HG02571 (cell line): ENCODE measurements around the gene SMOC2.

Source experiments
- ATAC-seq: cut with Tn5 transposase; IDR thresholded peaks from one replicate; pipeline ENCODE4 v1.9.1; 2021; ENCODE audit warnings: mild to moderate bottlenecking, moderate library complexity; ENCODE audit not compliant: unreplicated experiment

The SMOC2 gene, protein sequence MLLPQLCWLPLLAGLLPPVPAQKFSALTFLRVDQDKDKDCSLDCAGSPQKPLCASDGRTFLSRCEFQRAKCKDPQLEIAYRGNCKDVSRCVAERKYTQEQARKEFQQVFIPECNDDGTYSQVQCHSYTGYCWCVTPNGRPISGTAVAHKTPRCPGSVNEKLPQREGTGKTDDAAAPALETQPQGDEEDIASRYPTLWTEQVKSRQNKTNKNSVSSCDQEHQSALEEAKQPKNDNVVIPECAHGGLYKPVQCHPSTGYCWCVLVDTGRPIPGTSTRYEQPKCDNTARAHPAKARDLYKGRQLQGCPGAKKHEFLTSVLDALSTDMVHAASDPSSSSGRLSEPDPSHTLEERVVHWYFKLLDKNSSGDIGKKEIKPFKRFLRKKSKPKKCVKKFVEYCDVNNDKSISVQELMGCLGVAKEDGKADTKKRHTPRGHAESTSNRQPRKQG

DNA sequence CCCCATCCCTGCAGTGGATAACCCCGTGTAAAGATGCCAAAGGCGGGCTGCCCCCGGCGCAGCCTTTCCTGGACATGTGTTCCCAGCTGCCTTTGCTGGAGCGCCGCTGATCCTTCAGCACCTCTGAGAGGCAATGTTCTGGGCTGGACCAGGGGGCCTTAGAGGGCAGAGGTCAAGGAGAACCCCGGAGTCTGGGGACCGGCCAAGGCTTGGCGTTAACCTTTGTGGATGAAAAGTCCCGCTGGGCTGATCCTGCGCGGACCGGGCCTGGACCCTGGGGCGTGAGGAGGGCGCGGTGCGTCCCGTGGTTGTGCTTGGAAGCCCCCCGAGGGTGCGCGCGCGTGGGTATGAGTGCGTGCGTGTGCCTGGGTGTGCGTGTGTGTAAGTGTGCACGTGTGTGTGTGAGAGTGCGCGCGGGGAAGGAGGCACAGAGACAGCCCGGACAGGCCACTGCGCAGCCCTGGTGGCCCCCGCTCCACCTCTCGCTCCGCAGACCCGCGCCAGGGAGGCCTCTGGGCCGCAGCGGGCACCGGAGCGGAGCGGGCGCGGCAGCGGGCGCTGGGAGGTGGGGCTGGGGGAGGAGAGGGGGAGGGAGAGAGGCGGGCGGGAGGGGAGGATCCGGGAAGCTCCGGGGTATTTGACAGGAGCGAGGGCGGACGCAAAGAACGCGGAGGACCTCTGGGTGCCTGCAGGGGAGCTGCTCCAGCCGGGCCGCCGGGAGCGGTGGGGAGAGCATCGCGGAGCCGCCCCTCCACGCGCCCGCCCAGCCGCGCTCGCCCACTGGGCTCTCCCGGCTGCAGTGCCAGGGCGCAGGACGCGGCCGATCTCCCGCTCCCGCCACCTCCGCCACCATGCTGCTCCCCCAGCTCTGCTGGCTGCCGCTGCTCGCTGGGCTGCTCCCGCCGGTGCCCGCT is at the start of gene SMOC2:
TSS of gene SMOC2 (plus strand) at position 665 of the 914 bp plus-strand sequence. CDS start at position 852, 187 bp downstream.
- ATAC-seq = no peak

DNA sequence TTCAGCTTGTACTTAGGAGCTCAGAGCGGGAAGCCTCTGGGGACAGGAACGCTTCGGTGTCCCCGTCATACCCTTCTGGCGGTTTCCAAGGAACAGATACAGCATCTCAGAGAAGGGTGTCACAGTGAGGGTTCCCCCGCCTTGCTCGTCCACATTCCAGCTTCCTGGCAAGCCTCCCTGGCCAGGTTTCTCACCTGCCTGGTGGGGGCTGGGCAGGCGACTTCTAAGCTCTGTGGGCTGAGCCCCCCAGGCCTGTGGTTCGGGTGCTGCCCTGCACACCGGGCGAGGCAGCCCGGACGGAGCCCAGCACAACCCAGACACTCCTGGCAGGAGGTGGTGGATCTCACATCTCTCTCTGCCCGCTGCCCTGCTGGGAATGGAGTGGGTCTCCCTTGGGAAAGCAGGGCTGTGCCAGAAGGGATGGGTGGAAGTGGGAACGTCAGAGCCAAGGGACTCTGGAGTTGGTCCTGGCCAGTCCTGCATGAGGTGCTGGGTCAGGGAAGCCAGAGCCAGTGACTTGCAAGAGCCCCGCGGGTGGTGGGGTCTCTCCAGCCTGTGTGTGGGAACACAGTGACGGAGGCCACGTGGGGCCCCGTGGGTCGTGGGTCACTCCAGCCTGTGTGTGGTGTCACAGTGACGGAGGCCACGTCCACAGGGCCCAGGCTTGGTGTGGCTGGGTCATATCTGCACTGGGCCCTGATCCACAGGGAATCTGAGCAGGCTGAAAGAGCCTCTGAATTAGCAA is 47.7 kb upstream of the SMOC2 start:
- ATAC-seq = no peak

DNA sequence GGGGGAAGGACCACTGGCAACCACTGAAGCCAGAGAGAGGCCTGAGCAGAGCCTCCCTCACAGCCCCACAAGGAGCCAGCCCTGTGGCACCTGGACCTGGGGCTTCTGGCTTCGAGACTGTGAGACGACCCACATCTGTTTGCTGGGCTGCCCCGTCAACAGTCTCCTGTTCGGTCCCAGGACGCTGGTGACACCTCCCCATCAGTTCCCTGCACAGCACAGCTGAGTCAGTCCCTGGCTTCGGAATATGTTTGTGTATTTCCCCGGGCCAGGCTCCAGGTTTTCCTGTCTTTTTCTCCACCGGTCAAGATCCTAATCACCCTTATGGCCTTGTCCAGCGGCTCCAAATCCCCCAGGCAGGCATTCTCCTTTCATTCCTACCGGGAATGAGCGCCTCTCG is 46.4 kb upstream of the SMOC2 start:
- no peak for ATAC-seq

DNA sequence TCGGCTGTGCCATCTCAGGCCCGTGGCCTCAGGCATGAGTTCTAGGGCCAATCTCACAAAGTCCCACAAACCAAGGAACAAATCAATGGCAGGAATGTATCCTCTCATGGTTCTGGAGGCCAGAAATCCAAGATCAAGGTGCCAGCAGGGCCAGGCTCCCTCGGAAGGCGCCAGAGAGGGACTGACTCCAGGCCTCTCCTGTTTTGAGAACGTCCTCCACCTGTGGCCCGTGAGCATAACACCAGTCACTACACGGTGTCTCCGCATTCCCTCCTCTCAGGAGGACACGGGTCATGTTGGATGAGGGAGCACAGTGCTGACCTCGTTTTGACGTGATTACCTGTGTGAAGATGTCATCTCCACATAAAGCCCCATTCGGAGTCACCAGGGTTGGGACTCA is 45.0 kb upstream of the SMOC2 start:
- ATAC-seq = no peak

DNA sequence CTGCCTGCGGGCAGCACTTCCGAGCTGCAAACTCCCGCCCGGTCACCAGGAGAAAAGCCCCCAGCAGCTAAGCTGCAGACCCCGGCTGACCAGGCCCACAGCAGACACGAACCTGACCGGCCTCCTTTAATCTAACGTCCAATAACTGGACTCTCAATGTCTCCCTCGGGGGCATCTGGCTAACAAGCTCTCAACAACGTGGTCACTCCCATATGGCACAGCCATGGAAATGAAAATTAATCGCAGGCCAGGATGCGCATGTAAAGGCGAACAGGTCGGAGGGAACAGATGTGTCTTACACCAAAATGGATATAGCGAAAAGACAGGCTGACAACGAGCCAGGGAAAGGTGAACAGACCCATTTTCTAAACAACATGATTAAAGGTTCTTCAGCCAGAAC is 44.4 kb upstream of the SMOC2 start:
- no peak for ATAC-seq

DNA sequence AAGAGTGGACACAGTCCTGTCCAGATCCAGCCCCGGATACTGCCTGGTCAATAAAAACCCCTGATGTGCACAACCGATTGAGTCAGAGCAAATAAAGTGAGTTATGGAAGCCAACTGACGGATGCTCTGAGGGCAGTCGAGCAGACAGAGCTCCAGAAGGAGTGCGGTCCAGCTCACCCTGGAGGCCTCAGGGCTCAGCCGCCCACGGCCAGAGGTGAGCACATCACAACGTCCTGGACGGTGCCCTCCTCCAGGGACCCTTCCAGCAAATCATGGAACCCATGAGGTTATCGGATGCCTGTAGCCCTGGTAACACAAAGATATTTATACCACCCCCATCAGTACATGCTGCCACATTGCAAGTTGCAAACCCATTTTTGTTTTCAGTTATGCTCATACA is 44.0 kb upstream of the SMOC2 start:
- no peak for ATAC-seq

DNA sequence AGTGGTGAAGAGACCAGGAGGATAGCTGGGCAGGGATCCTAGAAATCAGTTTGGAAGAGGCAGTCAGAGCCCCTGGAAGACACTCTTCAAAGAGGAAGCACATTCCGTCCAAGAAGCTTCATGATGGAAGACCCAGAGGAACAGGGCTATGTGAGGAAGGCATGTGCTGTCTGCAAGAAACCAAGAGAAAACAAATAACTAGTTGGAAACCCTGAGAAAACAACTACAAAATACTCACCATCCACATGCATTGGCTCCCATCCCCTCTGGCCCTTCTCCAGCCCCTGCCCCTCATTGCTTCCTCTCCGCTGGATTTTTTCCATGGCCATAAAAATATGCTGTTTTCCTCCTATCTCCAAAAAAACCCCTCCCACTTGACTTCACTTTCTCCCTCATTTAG is 40.9 kb upstream of the SMOC2 start:
- no peak for ATAC-seq

DNA sequence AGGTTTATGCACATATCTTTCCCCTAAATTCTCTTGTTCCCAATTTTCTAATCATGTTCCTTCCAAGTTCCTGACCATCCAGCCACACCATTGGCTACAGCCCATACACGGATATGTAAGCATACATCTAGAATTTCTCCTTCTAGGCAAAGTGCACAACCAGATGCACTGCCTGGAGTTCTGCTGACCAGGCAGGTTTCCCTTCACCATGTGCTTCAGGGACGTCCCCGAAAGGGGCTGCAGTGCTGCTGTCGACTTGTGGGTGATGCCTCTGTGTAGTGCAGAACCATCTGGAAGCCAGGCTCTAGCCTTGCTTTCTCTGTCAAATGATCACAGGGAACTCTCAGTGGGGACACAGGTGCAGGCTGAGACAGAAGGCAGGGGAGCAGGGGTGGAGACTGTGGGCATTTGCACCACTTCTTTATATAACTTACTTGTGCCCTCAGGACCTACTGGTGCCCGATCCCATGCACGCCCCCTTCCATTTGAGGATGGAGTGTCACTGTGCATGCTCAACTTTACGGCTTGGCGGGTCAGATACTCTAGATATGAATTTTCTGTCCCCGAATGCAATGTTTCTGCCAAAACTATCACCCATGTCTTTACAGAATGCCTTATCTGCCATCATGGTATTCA is 37.5 kb upstream of the SMOC2 start:
- no peak for ATAC-seq

DNA sequence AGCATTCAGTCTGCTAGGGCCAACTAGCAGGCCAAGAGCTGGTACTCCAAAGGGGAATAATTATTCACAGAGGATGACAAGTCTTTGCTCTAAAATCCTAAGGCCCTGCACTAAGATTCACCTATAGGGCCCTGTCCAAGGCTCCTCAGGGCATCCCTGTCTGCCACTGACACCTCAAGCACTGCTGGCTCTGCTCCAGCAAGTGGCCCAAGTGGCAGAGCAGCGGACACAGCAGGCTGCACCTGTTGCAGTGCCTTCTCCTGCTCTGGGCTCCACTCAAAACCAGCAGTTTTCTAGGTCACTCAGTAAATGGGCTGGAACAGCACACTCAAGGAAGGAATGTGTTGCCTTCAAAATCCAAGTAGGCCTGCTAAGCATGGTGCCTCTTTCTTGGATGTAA is 36.4 kb upstream of the SMOC2 start:
- no peak for ATAC-seq

DNA sequence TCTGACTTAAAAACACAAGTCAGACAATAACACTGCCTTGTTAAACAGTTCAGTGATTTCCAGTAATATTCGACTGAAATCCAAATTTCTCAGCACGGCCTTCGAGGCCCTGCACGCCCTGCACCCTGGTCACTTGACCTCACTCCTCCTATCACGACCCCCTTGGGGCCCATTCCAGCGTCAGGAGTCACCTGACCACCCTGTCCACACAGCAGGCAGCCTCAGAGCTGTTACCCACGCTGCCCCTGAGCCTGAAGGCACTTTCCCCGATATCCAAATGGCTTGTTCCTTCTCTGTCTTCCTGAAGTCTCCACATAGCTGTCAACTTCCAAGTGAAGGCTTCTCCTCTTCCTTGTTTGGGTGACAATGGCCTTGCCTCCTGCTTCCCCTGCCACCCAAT is 33.1 kb upstream of the SMOC2 start:
- ATAC-seq = no peak

DNA sequence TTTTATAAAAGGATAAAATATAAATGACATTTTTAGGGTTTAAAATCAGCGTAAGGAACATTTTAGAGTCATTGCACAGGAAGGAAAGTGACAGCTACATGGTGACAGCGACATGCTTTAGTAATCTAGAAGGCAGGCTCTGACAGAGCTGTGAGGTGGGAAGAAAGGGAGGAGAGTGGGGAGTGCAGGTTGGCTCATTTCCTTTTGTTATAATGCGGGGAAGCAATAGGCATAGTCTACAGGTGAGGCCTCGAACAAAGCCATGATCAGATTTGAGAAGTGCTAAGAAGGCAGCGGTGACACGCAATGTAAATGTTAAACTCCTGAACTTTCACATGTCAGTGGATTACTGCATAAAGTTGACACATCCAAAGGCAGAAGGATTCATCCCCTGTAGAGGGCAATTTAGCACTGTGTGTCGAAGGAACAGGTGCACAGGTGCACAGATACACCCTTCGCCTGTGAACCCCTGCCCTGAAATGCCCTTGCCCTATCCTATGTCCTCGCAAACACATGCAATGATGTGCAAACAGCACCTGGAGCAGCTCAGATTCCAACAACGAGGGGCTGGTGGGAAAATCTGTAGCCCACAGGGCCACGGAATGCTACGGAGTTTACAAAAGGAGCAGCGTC is 32.4 kb upstream of the SMOC2 start:
- ATAC-seq = no peak

DNA sequence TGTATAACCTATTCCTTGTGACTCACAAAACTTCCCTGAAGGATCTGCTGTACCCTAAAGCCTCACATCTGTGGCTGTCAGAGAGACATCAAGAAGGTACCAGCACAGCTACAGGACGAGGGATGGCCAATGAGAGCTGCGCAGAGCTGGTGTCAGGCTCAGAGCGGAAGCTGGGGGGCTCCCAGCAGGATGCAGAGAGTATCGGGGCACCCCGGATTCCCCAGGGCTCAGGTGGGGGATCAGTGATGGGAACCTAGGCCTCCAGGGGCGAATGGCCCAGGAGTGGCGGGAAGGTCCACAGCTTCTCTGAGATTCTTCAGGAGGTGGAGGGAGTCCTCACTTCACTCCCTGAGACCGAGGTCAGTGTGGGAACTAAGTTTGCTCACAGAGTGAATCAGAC is 30.9 kb upstream of the SMOC2 start:
- ATAC-seq = no peak

DNA sequence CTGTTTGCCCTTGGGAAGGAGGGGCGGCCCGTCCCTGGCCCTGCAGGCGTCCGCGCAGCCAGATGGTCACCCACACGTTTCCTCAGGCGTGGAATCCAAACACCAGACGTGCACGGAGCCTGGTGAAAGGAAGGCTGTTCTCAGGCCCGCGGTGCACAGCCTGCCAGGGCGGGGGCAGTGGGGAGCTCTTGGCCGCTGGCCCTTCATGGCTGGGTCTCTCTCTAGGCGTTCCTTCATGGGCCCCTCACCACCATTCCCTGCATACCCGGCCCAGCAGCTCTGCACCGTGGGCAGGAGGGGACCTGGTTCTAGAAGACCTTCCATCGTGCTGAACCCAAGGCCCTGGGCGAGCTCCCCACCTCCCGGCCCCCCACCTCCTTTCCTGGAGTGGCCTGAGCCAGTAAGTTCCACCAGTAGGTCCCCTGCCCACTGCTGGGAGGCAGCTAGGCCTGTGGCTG is 30.4 kb upstream of the SMOC2 start:
- ATAC-seq = no peak

DNA sequence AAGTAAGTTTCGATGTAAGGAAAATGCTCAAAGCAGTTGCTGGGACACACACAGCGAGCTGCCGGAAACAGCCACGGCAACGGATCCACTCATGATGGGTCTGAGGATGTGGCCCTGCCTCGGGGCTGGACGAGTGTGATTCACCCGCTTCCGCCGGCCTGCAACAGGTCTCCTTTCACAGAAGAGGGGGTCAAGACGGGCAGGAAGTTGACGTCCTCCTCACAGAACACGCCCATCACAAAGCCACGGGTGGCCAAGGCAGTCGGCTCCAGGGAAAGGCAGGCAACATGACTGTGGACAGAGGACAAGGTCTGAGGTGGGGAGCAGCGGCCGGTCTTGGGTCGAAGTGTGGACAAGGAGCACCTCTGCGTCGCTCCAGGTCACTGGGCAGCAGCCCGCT is 29.9 kb upstream of the SMOC2 start:
- ATAC-seq = no peak

DNA sequence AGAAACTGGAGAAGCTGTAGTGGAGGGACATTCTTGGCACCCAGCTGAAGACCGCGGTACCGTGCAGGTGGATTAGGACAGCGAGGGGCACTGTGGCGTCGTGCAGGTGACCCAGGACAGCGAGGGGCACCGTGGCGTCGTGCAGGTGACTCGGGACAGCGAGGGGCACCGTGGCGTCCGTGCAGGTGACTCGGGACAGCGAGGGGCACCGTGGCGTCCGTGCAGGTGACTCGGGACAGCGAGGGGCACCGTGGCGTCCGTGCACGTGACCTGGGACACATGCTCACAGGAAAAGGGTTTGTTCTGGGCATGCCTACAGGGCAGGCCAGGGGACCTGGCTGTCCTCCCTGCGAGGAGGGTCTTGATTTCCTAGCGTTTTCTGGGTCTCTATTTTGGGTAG is 29.2 kb upstream of the SMOC2 start:
- ATAC-seq = no peak

DNA sequence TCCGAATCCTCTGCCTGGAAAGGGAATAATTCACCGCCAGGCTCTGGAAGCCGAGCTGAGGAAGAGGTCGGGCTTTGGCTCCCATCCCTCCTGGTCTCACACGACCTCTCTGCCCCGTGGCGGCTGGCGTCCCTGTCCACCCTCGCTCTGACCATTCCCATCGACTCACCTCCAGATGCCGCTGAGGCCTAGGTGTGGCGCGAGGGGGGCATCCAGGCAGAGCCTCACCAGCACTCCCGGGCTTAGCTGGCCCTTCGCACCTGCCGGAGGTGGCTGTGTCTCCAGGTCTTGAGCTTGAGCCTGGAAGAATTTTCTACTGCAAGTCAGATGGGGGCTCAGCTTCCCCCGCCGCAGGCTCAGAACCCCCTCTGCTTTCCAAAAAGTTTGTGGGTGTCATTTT is 28.5 kb upstream of the SMOC2 start:
- no peak for ATAC-seq

DNA sequence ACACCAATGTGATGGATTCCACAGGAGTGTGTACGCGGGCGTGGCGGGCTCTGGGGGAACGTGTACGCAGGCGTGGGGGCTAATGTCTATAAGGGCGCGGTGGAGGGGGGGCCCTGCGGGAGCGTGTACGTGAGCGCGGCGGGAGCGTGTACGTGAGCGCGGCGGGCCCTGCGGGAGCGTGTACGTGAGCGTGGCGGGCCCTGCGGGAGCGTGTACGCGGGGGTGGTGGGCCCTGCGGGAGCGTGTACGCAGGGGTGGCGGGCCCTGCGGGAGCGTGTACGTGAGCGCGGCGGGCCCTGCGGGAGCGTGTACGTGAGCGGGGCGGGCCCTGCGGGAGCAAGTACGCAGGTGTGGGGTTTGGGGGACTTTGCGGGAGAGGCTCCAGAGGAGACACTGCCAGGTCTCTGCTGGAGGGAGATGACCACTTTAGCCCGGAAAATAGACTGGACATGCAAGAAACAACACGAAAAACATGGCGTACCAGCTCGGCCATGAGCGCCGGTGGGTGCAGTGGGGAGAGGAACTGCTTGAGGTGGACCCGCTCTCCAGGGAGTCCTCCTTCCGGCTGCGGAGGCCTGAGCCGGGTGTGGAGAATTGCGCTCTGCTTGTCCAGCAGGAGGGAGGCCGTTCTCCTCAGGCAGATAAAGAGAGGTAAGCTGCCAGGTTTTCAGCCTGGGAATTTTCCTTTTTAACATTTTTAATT is 27.8 kb upstream of the SMOC2 start:
- ATAC-seq = no peak

DNA sequence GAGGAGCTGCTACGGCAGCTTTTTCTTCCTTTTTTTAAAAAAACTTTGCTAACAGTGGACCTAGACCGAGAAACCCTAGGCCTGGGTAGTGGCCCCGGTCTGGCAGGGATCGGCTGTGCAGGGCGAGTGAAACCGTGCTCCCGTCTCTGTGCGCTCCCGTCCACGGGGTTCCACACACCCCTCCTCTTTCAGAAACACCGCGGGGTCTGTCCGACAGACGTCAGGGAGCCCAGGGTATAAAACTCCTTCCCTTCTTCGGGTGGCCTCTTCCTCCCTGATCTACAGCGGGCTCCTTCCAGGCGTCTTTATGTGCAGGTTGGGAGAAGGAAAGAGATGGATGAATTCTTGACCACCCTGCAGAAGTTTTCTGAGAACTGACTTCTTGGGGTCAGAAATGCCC is 27.1 kb upstream of the SMOC2 start:
- no peak for ATAC-seq

DNA sequence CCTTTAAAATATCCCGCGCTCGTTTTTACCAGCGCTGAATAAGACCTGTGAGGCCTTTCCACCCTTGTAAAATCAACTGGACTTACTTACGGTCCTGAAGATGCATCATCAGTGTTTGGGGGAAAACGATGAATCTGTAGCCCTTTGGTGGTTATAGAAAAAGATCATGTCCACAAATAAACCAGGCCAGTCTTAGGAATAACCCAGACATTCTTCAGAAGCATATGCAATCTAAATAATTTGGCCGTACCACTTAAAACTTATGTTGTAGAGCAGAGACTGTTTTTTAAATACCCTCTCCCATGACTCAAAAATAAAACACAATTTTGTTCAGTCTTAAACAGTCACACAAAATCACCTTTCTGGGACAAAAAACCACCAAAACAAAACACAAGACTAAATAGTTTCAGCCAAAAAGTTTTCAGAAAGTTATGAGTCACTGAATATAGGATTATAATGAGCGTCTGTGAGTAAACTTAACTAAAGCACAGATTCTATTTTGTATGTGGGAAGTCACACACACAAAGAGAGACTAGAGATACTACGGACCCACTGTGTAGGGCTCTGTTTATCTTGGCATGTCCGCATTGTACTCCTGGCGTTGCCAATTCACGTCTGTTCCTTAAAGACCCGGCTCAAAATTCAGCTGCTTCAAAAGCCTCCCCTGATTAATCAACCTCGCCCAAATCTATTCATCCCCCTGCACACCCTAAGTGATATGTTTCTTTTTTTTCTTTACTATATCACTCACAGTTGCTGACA is 26.5 kb upstream of the SMOC2 start:
- no peak for ATAC-seq
